ENCODE data around the gene TNFSF10.
"Not testable (repeated sequence)": the region's sequence is repeated elsewhere in the genome, so short reads cannot be mapped to it uniquely, and the experiment has no call there.

The TNFSF10 gene

GRCh38 chr3:172522871-172523818 is at the start of gene TNFSF10:
Gene TNFSF10 (minus strand): TSS chr3:172523430. CDS start chr3:172523384, 46 bp downstream.
- in situ Hi-C loops (cut with MboI; ENCODE audit: low sequenced_read_pairs) = no loop called here

GRCh38 chr3:172569128-172570008 is 46.1 kb upstream of the TNFSF10 start:
- in situ Hi-C loops (cut with MboI; ENCODE audit: low sequenced_read_pairs) = no loop called here

- in situ Hi-C loops (cut with MboI; ENCODE audit: low sequenced_read_pairs) = no loop called here
Measured at GRCh38 chr3:172568701-172569100, 45.5 kb upstream of the TNFSF10 start.

GRCh38 chr3:172566785-172567184 is 43.6 kb upstream of the TNFSF10 start:
- in situ Hi-C loops (cut with MboI; ENCODE audit: low sequenced_read_pairs) = not testable (repeated sequence)

GRCh38 chr3:172564499-172564898 is 41.3 kb upstream of the TNFSF10 start:
- in situ Hi-C loops (cut with MboI; ENCODE audit: low sequenced_read_pairs) = no loop called here

GRCh38 chr3:172562871-172563865 is 39.9 kb upstream of the TNFSF10 start:
- in situ Hi-C loops (cut with MboI; ENCODE audit: low sequenced_read_pairs) = no loop called here

GRCh38 chr3:172561897-172562640 is 38.8 kb upstream of the TNFSF10 start:
- in situ Hi-C loops (cut with MboI; ENCODE audit: low sequenced_read_pairs) = no loop called here

- in situ Hi-C loops (cut with MboI; ENCODE audit: low sequenced_read_pairs) = no loop called here
Measured at GRCh38 chr3:172560586-172560985, 37.4 kb upstream of the TNFSF10 start.

- in situ Hi-C loops (cut with MboI; ENCODE audit: low sequenced_read_pairs) = no loop called here
Measured at GRCh38 chr3:172560026-172560425, 36.8 kb upstream of the TNFSF10 start.

GRCh38 chr3:172559020-172559419 is 35.8 kb upstream of the TNFSF10 start:
- in situ Hi-C loops (cut with MboI; ENCODE audit: low sequenced_read_pairs) = no loop called here

- in situ Hi-C loops (cut with MboI; ENCODE audit: low sequenced_read_pairs) = no loop called here
Measured at GRCh38 chr3:172557515-172558220, 34.4 kb upstream of the TNFSF10 start.

- in situ Hi-C loops (cut with MboI; ENCODE audit: low sequenced_read_pairs) = no loop called here
Measured at GRCh38 chr3:172553526-172554252, 30.5 kb upstream of the TNFSF10 start.

GRCh38 chr3:172552607-172553006 is 29.4 kb upstream of the TNFSF10 start:
- in situ Hi-C loops (cut with MboI; ENCODE audit: low sequenced_read_pairs) = no loop called here

- in situ Hi-C loops (cut with MboI; ENCODE audit: low sequenced_read_pairs) = no loop called here
Measured at GRCh38 chr3:172551874-172552273, 28.6 kb upstream of the TNFSF10 start.

GRCh38 chr3:172550347-172550943 is 27.2 kb upstream of the TNFSF10 start:
- in situ Hi-C loops (cut with MboI; ENCODE audit: low sequenced_read_pairs) = no loop called here

GRCh38 chr3:172549144-172549543 is 25.9 kb upstream of the TNFSF10 start:
- in situ Hi-C loops (cut with MboI; ENCODE audit: low sequenced_read_pairs) = no loop called here

GRCh38 chr3:172546628-172547214 is 23.5 kb upstream of the TNFSF10 start:
- in situ Hi-C loops (cut with MboI; ENCODE audit: low sequenced_read_pairs) = no loop called here

- in situ Hi-C loops (cut with MboI; ENCODE audit: low sequenced_read_pairs) = no loop called here
Measured at GRCh38 chr3:172546105-172546504, 22.9 kb upstream of the TNFSF10 start.
